Measurements from ENCODE around the gene INHBE.
"Not testable (repeated sequence)": the region's sequence is repeated elsewhere in the genome, so short reads cannot be mapped to it uniquely, and the experiment has no call there.

DNA sequence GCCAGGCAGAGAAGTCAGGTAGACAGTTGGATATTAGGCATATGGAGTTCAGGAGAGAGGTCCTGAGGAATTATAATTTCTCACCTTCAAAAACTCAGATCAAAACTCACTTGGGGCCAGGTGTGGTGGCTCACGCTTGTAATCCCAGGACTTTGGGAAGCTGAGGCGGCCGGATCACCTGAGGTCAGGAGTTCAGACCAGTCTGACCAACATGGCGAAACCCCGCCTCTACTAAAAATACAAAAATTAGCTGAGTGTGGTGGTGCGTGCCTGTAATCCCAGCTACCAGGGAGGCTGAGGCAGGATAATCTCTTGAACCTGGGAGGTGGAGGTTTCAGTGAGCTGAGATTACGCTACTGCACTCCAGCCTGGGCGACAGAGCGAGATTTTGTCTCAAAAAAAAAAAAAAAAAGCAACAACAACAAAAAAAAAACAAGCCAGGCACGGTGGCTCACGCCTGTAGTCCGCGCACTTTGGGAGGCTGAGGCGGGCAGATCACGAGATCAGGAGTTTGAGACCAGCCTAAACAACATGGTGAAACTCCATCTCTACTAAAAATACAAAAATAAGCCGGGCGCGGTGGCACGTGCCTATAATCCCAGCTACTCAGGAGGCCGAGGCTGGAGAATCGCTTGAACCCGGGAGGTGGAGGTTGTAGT lies 47.3 kb downstream of the INHBE start:
- TF ChIP-seq POLR2A, EP300 (IDR thresholded peaks at IDR 0.05): not testable (repeated sequence)
- TF ChIP-seq, protein P1, sequence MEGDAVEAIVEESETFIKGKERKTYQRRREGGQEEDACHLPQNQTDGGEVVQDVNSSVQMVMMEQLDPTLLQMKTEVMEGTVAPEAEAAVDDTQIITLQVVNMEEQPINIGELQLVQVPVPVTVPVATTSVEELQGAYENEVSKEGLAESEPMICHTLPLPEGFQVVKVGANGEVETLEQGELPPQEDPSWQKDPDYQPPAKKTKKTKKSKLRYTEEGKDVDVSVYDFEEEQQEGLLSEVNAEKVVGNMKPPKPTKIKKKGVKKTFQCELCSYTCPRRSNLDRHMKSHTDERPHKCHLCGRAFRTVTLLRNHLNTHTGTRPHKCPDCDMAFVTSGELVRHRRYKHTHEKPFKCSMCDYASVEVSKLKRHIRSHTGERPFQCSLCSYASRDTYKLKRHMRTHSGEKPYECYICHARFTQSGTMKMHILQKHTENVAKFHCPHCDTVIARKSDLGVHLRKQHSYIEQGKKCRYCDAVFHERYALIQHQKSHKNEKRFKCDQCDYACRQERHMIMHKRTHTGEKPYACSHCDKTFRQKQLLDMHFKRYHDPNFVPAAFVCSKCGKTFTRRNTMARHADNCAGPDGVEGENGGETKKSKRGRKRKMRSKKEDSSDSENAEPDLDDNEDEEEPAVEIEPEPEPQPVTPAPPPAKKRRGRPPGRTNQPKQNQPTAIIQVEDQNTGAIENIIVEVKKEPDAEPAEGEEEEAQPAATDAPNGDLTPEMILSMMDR (IDR thresholded peaks at IDR 0.05): not testable (repeated sequence)
